Stimulated activated CD8-positive, alpha-beta memory T cell treated with anti-CD3 and anti-CD28 coated beads, Interleukin-15, amount 100 ng/mL, for 4 hours (primary cell): ENCODE results near the gene NAP1L5.

Experiments
- DNase-seq, 2 donors: peaks; one replicate each; pipeline ENCODE4 v3.0.0-alpha.2; 2020; ENCODE audit warnings: low read depth in 2 of 2

The NAP1L5 gene

GRCh38 chr4:88722276-88722780 is 24.7 kb upstream of the NAP1L5 start:
- DNase-seq, result no peak

DNA sequence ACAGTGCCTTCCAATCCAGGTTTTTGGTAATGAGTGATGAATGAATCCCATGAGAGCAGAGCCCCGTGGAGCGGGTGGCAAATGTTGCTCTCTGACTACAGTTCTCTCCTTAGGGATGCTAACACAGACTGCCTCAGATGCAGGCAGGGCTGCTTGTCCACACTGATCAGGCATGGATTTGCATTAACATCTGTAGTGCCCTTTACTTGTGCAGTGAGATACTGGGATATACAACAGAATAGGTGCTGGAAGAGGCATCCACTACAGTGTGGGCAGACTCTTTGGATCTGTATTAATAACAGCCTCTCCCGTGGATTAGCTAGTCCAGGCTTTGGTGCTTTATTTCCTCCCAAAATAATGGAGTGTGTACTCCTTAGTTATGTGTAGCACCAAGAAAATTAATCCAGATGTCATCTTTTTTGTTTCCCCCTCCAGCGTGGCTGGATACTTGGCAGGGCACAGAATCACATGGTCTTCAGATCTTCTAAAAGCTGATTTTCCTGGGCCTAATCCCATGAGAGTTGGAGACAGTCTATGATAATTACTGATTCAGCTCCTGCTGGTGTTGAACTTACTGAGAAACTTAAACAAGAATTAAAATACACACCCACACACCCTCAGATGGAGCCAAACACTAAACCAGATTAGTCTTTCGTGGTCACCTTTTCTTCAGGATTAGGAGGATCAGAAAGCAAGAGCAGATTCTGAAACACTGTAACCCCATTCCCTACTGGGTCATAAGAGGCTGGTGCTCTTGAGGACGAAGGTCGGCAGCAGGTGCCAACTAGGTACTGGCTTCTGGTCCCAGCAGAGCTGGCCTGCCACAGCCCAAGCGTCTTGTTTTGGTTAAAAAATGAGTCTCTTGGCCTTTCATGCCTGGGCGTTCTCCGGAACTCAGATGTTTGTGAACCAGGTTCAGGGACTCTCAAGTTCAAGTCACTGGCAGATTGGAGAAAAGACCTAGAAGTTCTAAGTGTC is 23.1 kb upstream of the NAP1L5 start:
- no peak for DNase-seq

DNA sequence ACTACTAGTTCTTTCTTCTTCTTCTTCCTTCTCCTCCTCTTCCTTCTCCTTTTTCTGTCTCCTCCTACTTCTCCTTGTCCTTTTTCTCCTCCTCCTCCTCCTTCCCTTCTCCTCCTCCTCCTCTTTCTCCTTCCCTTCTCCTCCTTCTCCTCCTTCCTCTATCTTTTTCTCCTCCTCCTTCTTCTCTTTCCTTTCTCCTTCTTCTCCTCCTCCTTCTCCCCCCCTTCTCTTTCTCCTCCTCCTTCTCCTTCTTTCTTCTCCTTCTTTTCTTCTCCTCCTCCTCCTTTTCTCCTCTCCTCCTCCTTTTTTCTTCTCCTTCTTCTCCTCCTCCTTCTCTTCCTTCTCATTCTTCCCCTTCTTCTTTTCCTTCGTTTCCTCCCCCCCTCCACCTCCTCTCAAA is 21.8 kb upstream of the NAP1L5 start:
- DNase-seq, result no peak

GRCh38 chr4:88718098-88718497 is 20.5 kb upstream of the NAP1L5 start:
- DNase-seq, result no peak

- DNase-seq, result no peak
Measured at GRCh38 chr4:88713782-88714181, 16.2 kb upstream of the NAP1L5 start.

DNA sequence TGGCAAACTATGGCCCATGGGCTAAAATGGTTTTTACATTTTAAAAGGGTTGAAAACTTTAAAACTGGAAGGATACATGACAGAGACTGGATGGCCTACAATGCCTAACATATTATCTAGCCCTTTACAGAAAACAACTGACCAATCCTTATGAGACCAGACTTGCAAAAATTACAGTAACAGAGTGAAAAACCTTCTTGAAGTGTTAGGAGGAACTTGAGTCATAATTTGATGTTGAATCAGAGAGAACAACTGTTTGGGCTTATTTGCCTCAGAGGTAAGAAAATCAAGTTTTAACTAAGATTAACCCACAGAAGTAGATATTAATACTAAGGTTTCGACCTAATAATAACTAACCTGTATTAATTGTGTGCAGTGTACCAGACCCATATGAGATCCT is 12.4 kb upstream of the NAP1L5 start:
- no peak for DNase-seq

DNA sequence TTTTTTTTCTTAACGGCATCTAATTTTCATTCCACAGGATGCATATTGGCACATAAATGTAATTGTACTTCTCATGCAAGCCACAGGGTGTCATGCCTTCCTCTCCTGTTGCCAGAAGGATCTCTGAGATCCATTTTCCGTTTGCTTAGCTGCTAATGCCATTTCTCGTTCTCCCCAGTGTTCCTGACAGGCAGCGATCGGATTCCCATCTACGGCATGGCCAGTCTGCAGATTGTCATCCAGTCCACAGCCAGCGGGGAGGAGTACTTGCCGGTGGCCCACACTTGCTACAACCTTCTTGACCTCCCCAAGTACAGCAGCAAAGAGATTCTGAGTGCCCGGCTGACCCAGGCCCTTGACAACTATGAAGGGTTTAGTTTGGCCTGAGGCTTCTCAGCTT is 8.9 kb upstream of the NAP1L5 start:
- no peak for DNase-seq

DNA sequence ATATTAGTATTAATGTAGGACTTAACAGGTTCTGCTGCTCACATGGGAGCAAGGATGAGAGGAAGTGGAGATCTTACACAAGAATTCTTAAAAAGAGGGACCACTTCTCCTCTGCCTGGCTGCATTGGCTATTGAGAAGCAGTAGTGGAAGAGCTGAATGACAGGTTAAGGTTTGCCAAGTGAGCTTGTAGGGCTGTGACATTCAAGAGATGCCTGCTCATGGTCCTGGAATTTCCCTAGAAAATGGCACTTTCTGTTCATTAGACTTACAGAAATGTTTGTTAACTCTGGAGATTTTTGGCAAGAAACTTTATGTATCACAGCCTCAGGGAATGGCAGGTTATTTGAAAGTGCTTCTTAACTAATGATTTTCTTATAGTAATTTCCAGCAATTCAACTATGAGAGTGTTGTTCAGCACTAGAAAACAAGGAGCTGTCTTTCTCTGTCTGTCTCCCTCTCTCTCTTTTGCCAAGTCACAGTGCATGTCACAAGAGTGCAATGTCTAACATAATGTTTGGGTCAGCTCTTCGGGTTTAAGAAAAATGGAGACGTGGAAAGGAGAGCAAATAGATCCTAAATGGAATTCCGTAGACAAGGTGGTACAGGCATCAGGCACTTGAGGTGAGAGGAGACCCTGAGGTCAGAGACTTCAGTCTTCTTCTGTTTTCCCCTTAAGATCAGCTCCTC is 8.3 kb upstream of the NAP1L5 start:
- DNase-seq, result no peak

GRCh38 chr4:88705223-88705622 is 7.6 kb upstream of the NAP1L5 start:
- no peak for DNase-seq

DNA sequence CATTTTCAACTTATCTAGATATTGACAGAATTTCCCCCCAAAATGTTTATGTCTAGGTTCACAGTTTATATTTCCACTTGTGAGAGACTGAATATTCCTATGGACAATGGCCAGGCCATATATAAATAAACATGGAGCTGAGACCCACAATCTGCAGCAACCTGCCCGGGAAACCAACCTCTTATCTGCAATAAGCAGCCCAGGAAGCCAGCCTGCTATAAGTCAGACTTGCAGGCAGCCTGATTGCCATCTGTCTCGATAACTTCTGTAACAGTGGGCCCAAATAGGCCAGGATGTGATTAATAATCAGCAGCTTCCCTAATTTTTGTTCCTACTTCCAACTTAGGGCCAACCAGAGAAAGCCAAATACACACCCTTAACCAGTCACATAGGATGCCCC is 5.2 kb upstream of the NAP1L5 start:
- no peak for DNase-seq

- DNase-seq, result no peak
Measured at GRCh38 chr4:88698519-88698918, 890 bp upstream of the NAP1L5 start.

- no peak for DNase-seq
Measured at GRCh38 chr4:88697141-88697540, 488 bp downstream of the NAP1L5 start.

GRCh38 chr4:88696630-88697029 is 999 bp downstream of the NAP1L5 start:
- no peak for DNase-seq

DNA sequence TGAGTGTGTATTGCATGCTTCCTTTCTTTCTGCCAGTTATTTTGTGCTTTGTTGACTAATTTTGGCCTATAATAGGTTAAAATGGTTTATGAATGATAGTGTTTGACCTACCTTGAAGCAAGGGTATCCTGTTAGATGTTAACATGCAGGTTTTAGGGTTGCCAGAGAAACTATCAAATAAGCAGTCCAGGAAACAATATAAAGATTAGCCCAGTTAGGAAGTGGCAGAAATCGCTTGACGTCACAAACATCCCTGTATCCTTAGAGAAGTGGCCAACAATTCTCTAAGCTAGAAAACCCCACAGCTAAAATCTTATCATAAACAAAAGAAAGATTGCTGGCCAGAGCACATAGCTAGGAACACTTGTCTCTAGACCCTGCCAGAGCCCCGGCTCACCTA is 3.8 kb downstream of the NAP1L5 start:
- DNase-seq, result no peak

GRCh38 chr4:88690355-88690754 is 7.3 kb downstream of the NAP1L5 start:
- no peak for DNase-seq

GRCh38 chr4:88681209-88681608 is 16.4 kb downstream of the NAP1L5 start:
- DNase-seq, result no peak

GRCh38 chr4:88675543-88675942 is 22.1 kb downstream of the NAP1L5 start:
- no peak for DNase-seq

- DNase-seq, result no peak
Measured at GRCh38 chr4:88674979-88675378, 22.6 kb downstream of the NAP1L5 start.

DNA sequence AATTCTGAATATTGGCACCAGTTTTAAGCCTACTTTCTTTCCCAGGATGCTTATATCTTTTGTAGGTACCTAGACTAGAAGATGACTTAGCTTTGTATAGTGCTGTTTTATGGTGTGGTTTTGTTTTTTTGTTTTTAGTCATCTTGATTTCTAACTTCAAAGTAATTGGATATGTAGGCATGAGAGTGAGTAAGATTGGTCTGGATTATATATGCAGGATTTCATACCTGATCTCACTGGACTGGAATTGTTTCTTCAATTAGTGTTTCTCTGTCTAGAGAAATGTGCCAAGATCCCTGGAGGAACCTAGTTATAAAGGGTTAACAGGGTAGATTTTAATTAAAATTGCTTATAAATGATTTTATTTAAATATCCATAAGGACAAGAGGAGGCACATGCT is 23.1 kb downstream of the NAP1L5 start:
- DNase-seq, result no peak

DNA sequence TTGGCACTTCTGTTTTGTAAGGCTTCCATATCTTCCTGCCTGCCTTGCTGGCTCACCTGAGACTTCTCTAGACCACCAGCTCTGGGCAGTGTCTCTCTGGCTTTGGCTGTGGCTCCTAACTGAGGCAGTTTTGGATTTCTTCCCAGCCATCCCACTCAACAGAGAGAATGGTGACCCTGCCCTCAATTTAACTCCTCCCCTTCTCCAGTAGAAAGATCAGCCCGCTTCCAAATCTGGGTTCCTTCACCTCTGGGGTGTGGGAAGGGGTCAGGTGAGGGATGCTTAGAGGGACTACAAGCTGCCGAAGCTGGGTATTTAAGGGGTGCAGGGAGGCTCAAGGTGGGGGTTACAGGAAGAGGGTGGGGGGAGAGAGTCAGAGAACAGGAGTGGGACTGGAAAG is 23.7 kb downstream of the NAP1L5 start:
- no peak for DNase-seq

DNA sequence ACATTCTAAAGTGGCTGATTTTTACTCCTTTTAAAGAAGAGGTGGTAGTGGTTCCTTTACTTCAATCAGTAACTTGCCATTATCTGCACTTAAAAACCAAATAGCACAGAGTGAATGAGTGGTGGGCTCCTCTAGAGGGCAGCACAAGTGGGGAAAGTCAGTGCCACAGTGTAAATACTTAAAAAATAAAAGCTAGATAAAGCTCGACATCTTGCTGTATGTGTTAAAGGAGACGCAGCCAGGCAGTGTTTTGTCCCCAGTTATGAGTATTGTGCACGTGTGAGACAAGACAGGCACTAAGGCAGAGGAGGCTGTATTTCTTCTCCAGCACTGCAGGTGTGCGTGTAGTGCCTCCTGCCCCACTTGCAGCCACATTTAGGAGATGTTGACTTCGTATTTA is 24.6 kb downstream of the NAP1L5 start:
- no peak for DNase-seq

DNA sequence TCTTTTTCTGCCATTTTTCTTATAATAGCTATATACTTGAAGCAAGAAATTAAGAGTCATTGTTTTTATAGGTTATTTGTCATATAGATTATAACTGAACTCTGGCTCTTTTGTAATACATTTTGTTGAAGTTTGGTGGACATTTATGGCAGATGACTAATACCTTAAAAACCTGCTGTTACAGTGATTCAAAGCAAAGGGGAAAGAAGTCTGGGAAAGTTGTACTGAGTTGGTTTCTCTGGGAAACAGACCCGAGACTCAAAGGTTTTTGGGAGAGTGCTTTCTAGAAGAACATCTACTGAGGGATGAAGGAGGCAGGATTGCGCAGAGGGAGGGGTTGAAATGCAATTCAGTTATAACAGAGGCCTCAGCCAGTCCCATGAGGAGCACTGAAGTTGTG is 35.9 kb downstream of the NAP1L5 start:
- DNase-seq, result no peak
